GM03348 (cell line): ENCODE measurements around the gene KLHL20.
"Not testable (repeated sequence)": the region's sequence is repeated elsewhere in the genome, so short reads cannot be mapped to it uniquely, and the experiment has no call there.

Source experiments
- DNase-seq: peaks from one replicate; pipeline ENCODE4 v3.0.0; 2012; ENCODE audit warnings: low spot score

KLHL20 gene

DNA sequence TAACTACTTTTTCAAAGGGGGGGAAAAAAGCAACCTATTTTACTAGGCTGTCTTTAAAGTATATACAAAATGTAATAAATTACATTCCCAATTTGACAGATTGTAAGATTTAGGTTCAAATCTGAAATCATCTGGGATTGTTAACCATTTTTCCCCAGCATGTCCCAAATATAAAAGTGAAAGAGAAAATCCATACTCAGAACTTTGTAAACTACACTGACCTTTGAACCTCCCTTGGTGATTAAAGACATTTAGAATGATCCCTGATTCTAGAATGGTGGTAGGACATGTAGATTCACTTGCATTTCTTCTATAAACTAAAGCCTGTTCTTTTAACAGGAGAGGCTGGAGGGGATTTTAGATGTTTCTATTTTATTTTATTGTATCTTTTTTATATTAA lies 39.0 kb downstream of the KLHL20 start:
- DNase-seq = no peak

DNA sequence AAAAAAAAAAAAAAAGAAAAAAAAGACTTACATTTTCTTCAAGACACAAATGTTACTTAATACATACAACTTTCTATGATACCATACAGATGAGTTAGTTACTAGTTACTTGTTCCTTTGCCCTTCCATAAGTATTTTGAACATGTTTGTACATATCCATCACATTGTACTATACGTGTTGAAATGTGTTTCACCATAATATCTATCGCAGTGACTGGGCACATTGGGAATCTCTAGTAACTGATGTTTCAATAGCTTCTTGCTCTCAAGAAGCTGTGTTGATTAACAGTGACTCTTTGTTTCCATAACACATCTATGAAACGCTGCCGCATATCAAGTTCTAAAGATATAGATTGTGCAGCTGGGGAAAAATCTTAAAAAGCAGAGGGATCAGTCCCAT lies 42.9 kb downstream of the KLHL20 start:
- DNase-seq = no peak

DNA sequence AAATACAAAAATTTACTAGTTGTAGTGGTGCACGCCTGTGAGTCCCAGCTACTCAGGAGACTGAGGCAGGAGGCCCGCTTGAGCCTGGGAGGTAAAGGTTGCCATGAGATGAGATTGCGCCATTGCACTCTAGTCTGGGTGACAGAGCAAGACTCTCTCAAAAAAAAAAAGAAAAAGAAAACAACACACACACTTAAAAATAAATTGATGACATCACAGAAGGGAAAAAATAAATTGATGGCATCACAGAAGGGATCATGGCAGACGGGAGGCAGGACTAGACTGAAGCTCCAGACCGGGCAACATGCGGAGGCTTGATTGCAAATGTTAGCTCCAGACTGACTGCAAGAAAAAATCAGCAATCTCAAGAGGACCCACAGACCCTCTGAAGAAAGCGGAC lies 43.3 kb downstream of the KLHL20 start:
- DNase-seq = no peak

DNA sequence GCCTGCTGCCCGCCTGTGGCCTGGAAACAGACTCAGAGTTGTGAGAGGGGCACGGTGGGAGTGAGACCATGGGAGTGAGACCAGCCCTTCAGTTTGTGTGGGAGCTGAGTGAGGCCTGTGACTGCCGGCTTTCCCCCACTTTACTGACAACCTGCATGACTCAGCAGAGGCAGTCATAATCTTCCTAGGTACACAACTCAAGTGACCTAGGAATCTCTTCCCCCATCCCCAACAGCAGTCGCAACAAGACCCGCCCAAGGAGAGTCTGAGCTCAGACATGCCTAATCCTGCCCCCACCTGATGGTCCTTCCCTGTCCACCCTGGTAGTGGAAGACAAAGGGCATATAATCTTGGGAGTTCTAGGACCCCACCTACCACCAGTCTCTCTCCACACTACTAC lies 44.2 kb downstream of the KLHL20 start:
- no peak for DNase-seq

DNA sequence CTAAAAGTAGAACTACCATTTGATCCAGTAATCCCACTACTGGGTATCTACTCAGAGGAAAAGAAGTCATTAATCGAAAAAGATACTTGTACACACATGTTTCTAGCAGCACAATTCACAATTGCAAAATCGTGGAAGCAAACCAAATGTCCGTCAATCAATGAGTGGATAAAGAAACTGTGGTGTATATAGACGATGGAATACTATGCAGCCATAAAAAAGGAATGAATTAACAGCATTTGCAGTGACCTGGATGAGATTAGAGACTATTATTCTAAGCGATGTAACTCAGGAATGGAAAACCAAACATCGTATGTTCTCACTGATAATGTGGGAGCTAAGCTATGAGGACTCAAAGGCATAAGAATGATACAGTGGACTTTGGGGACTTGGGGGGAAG lies 49.5 kb downstream of the KLHL20 start:
- not testable (repeated sequence) for DNase-seq

DNA sequence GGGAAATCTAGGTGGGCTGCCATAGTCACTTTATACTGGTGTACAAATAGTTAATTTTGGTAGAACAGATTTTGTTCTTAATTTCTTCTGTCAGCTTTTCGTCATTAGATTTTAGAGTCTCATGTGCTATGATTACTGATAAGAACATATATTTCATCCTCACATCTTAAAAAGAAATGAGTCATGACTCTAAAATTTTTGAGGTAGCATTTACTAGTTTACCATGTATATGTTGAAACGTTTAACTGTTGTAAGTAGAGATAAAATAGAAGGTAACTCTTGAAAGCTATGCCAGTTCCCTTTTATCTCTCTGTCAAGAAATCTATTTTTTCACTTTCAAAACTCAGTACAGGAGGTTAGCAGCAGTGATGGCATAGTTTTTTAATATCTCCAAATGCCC lies 53.4 kb downstream of the KLHL20 start:
- DNase-seq = no peak

DNA sequence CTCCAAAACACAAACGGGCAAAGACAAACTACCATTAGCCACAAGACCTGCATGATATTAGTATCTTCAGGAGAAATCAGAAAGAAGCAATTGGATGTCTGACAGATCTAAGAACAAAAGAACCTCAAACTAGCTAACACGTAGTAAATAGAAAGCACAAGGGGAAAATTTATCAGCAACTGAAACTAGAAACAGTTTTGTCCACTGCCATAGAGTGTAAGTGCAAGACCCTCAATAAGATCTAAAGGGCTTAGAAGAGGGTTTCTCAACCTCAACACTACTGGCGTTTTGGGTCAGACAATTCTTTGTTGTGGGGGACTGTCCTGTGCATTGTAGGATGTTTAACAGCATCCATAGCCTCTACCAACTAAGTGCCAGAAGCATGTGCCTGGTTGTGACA lies 54.0 kb downstream of the KLHL20 start:
- no peak for DNase-seq

DNA sequence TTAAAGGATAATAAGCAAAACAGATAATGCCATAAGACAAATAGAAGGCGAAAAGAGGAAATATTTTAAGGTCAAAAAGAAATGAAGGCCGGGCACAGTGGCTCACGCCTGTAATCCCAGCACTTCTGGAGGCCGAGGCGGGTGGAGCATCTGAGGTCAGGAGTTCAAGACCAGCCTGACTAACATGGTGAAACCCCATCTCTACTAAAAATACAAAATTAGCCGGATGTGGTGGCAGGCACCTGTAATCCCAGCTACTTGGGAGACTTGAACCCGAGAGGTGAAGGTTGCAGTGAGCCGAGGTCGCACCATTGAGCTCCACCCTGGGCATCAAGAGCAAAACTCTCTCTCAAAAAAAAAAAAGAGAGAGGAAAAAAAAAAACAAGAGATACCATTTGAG lies 55.5 kb downstream of the KLHL20 start:
- not testable (repeated sequence) for DNase-seq

DNA sequence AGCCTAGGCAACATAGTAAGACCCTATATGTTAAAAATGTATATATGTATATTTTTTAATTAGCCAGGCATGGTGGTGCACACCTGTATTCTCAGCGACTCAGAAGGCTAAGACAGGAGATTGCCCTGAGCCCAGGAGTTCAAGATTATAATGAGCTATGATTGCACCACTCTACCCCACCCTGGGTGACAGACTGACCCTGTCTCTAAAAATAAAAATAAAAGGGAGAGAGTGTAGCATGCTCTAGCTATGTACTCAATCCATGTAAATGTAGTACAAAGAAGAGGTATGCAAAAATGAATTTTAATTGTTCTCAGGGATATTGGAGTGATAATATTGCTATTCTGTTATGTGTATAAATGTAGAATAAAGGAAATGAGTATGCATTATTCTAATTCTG lies 56.8 kb downstream of the KLHL20 start:
- DNase-seq = no peak

DNA sequence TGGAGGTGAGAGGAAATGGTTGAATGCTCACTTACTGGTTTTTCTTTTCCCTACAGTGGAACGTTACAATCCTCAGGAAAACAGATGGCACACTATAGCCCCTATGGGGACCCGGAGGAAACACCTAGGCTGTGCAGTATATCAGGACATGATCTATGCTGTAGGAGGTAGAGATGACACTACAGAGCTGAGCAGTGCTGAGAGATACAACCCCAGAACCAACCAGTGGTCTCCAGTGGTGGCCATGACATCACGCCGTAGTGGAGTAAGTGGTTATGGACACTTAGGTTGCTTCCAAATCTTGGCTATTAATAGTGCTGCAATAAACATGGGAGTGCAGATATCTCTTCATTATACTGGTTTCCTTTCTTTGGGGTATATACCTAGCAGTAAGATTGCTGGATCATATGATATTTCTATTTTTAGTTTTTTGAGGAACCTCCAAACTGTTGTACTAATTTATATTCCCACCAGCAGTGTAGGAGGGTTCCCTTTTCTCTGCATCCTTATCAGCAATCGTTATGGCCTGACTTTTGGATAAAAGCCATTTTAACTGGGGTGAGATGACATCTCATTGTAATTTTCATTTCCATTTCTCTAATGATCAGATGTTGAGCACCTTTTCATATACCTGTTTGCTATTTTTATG lies 60.9 kb downstream of the KLHL20 start:
- no peak for DNase-seq

DNA sequence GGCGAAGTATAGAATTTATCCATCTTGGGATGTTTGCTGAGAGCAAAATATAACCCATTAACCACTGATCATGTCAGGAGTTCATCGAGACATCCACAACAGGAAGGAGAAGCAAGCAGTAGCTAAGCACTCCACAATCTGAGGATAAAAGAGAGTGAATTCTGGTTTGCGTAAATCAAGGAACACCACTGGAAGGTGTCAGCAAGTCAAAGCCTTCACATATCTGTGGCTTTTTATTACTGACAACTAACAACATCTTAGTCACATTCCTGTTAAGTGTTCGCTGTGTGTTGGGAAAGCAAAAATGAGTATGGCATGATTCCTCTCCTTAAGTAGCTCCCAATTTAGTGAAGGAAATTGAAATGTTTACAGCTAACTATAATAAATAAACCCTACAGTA lies 65.2 kb downstream of the KLHL20 start:
- DNase-seq = no peak

DNA sequence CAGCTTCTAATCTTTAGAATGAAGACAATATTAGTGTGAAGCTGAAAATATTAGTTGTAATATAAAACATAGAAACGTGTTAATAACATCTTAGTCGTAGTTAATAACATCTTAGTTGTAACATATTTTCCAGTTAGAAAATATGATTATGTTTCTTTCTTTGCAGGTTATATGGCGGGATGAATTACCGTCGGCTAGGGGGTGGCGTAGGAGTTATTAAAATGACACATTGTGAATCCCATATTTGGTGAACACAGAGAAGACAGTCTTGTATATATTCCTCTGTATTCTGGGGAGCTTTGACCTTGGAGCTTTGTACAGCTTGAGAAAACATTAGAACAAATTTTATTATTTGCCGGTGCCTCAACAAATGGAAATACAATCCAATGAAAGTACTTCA lies 70.2 kb downstream of the KLHL20 start:
- no peak for DNase-seq

DNA sequence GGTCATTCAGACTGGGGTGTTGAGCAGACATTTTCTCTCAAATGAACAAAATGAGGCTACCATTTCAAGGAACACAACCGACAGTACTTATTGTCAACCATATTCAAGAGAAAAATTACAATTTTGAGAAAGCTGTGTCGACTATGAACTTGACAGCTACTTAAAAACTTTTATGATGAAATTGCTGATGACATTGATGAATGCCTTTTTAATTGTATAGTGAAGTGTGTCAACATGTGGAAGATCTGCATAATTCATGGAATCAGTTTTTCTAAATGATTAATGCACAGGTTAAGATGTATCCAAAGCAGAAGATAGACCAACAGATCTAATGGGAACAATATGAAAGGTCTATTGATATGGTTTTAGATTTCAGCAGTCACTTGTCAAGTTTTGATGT lies 75.1 kb downstream of the KLHL20 start:
- DNase-seq = no peak

DNA sequence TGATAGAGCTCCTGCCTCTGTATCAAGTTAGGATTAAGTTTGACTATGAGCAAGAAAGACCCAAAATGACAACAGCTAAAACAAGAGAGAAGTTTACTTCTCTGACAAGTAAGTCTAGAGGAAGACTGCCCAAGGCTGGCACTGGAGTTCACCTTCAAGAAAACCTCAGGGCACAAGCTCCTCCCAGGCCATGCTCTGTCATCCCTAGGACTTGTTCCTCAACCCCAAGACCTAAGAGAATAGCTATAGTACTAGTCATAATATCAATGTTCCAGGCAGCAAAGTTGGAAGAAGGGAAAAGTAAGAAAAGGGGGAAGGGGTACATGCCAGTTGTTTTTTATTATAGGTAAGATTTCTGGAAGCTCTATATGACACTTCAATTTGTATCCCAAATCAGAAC lies 83.3 kb downstream of the KLHL20 start:
- no peak for DNase-seq

DNA sequence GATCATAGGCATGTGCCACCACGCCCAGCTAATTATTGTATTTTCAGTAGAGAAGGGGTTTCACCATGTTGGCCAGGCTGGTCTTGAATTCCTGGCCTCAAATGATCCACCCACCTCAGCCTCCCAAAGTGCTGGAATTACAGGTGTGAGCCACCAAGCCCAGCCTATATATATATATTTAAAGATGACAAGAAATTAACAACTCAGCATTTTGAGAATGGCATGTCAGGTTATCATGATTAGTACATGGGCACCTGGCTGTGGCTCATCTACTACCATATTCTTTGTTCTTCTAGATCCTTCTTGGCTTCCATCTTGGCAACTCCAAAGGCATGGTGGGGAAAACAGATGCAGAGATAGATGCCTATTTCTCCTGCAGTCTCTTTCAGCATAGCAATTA lies 85.2 kb downstream of the KLHL20 start:
- DNase-seq = not testable (repeated sequence)

DNA sequence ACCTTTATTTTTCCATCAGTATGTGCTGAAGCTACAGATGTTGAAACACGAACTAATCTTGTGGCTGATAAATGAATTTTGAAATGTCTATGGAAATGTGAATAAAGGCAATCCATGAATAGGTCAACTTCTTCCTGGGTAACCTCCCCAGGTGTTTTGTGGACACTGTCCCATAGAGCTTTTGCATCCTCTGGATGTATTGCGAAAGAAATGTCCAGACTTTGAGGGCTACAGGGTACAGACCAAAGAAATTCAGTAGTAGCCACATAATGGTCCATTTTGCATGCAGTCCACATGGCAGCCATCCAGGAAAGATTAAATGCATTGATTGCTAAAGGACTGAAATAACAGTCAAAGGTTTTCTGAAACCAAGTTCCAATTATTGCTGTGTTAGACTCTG lies 88.2 kb downstream of the KLHL20 start:
- no peak for DNase-seq

DNA sequence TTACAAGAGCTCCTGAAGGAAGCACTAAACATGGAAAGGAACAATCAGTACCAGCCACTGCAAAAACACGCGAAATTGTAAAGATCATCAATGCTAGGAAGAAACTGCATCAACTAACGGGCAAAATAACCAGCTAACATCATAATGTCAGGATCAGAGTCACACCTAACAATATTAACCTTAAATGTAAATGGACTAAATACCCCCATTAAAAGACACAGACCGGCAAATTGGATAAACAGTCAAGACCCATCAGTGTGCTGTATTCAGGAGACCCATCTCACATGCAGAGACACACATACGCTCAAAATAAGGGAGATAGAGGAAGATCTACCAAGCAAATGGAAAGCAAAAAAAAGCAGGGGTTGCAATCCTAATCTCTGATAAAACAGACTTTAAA lies 98.9 kb downstream of the KLHL20 start:
- not testable (repeated sequence) for DNase-seq

DNA sequence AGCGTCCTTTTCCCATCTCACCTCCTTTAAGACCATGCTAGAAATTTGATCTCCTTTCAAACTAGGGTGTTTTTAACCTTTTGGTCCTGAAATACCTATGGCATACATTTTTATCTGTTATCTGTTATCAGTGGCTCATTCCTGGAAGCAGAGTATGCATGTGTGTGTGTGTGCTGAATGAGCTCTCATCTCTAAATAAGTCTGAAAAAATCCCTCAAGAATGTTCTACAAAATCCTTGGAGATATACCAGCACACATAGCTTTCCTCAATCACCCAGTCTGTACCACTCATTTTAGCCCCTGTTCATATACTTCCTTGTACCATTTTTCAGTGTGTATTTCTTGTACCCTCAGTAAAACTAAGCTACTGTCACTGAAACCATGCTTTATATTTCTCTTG lies 103.7 kb downstream of the KLHL20 start:
- DNase-seq = no peak

DNA sequence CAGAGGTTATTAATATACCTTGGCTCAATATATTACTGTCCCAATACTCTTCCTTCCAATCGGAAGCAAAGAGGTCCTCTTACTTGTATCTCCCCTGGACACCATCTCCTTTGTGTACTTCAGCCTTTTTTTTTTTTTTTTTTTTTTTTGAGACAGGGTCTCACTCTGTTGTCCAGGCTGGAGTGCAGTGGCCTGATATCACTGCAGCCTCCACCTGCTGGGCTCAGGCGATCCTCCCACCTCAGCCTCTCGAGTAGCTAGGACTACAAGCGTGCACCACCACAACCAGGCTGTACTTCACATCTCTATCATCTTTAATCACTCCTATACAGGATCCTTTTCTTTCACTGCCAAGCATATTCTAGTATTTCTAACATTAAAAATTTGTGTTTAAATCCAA lies 106.9 kb downstream of the KLHL20 start:
- no peak for DNase-seq

DNA sequence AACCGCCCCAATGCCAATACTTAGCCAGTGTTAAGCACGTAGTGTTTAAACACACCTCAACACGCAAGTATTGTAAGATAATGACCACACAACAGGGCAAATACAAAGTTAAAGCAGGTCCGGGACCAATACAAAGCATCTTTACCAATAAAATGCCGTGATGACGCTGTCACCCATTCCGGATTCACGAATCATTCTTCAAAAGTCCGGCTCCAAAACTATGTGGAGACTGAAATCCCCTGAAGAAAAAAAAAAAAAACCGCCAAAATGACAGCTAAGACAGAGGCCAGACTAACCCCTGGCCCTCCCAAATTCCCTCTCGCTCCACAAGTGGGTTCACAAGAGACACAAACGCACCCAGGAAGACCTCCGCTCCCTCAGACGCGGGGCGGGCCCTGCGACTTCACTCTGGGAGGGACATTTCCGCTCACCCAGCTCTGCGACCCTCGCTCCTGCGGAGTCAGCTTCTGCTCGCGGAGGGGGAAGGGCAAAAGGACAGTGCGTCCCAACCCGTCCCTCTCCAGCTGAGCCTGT lies 109.1 kb downstream of the KLHL20 start:
- no peak for DNase-seq

DNA sequence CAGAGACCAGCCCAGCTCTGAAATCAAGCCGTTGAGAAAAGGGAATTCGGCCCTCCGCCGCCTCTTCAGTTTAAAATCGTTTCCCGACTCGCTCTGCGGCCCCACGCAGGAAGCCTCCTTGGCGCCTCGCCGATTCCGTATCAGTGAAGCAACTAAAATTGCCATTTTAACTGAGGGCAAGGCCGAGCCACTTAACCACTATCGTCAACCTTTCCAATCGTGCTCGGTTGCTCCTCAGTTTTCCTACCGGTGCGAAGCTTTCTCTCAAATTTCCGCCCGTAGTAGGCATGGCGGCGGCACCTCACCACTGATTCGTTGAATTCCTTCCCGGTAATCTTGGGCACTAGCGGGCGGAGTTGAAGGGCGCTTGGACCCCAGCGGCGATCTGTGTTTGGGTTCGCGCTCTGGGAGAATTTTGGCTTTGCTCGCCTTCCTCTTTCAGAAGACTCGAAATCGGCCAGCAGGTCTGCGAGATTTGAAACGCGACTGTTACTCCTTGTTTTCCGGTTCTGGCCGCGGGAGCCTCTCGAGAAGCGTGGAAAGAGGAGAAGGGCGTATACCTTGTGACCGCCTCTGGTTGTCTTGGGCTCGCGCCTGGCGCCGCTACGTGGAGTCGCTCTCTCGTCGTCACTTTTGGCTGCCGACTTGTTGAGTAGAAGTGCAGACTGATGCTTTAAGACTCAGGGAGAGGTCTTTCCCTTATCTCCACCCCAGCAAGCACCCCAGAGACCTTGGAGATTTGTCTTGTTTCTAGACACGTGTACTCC lies 109.7 kb downstream of the KLHL20 start, which contains the start of the genes CENPL and DARS2:
Gene CENPL (minus strand): TSS at position 569 of the 767 bp plus-strand sequence. CDS start 13,584 bp downstream, outside the sequence.
Gene DARS2 (plus strand): TSS at position 359 of the 767 bp plus-strand sequence. CDS start 557 bp downstream, outside the sequence.
- peak; percentile 93 for DNase-seq

DNA sequence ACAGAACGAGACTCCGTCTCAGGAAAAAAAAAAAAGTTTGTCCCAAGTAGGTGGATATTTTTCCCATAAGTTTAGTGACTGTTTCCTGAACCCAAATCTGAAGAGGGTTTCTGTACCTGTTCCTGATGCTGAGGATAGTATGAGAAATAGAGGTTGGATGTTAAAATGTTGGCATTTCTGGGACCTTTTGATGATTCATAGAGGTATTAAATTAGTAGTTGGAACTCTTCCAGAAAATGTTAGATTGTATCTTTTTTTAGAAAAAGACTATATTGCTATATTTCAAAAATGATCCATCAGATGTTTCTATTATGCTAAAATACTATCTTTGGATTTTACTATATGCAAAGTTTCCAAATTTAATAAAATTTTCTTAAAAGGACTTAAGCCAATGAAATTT lies 112.8 kb downstream of the KLHL20 start:
- DNase-seq = no peak

DNA sequence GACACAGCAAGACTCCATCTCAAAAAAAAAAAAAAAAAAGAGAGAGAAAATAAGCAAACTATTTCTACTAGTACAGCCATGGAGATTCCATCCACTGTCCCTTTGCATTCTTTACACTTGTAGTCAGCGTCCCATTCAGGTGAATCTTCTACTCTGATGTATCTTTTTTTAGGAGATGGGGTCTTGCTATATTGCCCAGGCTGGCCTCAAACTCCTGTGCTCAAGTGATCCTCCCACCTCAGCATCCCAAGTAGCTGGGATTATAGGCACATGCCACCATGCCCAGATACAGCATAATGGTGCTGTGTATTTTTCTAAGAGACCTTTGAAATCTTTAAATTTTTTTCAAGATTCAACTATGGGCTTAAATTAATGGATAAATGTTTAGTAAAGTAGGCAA lies 118.0 kb downstream of the KLHL20 start:
- no peak for DNase-seq
